NCI-H748 (cell line): ENCODE data around the gene PPFIBP1.

Experiments
- DNase-seq: peaks from one replicate; lab custom pipeline; 2025; ENCODE audit not compliant: unreplicated experiment; lab: John Stamatoyannopoulos, UW

The PPFIBP1 gene

DNA sequence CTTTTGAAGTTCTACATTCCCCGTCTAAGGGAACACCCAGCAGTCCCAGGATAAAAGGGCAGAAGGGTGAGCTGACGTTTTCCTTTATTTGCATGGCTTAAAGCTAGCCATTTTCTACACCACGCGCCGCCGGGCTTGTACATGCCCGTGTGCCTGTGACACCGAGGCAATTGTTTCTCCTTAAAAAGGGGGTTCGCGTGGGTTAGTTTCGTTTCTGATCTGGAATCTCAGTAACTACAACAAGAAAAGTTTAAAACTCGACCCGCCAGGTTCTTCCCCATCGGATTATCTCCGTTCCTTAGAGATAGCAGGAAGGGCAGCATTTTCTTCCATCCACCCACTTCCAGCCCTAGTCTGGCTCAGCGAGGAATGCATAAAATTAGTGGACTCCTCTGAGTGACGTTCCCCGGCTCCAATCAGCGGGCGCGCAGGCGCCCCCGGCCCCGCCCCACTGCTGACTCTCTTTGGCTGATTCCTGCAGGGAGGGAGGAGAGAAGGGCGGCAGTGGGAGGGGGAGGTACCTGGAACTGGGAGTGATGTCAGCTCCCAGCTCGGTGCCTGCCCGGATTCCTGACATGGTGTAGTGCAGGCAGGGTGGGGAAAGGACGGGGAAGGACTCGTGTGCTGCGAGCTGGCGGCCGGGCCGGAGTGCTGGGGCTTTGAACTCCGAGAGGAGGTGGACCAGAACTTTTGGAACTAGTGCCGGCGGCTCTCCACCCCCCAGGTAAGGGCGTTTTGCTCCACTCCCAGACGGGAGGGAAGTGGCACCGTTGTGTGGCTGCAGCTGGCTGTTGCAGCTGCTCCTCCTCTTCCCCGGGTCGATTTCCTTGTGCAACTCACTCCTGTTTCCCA is at the start of gene PPFIBP1:
Gene PPFIBP1 (plus strand): TSS at position 565 of the 852 bp plus-strand sequence. CDS start 109,191 bp downstream, outside the sequence.
- peak; percentile 91 for DNase-seq

- DNase-seq, result no peak
These were observed 49.7 kb upstream of the PPFIBP1 start for GRCh38 chr12:27474344-27474743.

DNA sequence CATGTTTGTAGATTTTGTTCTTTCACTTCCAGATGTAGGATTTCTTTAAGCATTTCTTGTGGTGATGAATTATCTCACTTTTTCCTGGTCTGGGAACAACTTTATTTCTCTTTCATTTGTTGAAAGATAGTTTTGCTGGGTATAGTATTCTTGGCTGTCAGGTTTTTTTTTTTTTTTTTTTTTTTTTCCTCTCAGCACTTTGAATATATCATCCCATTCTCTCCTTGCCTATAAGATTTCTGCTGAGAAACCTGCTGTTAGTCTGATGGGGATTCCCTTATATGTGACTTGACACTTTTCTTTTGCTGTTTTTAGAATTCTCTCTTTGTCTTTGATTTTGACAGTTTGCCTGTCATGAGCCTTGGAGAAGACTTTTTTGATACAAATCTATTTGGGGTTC is 47.0 kb upstream of the PPFIBP1 start:
- DNase-seq, result no peak

- no peak for DNase-seq
These were observed 45.1 kb upstream of the PPFIBP1 start for GRCh38 chr12:27478949-27479348.

GRCh38 chr12:27480016-27480415 is 44.0 kb upstream of the PPFIBP1 start:
- DNase-seq, result no peak

GRCh38 chr12:27486961-27487360 is 37.0 kb upstream of the PPFIBP1 start:
- DNase-seq, result no peak

- no peak for DNase-seq
These were observed 35.5 kb upstream of the PPFIBP1 start for GRCh38 chr12:27488479-27488878.

DNA sequence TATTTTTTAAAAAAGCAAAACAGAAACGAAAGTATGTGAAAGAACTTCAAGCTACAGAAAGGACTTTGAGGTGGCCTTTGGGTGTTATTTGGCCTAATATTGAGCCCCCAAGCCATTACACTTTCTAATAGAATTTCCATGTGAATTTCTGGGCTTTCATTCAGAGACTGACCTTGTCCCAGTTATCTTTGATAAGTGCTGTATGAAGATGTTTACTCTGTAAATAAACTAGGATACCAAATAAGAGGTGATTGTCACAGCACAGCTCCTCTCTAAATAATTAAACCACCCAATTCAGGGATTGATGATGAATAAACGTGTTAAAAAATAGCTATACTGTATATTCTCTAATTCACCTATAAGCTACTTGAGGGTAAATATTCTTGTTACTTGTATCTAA is 32.8 kb upstream of the PPFIBP1 start:
- DNase-seq, result no peak

DNA sequence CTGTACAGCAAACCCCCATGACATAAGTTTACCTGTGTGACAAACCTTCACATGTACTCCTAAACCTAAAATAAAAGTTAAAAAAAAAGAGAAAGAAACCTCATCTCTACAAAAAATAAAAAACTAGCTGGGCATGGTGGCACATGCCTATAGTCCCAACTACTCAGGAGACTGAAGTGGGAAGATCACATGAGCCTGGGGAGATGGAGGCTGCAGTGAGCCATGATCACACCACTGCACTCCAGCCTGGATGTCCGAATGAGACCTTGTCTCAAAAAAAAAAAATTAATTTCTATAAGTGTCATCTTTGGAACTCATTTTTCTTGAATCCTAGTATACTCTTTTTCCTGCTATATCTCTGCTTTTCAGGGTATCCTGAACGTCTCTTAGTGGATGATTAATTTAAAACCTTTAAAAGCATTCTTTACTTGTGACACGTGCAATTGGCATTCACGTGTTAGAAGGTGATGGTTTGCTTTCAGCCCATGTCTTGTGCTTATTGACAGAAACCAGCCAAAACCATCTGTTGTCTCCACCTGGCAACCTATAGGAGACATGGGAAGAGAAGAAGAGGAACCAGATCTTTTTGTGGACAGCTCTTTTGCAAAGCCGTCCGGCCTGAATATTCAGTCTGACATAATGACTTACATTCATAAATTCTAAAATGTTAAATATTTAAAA is 30.6 kb upstream of the PPFIBP1 start:
- no peak for DNase-seq

DNA sequence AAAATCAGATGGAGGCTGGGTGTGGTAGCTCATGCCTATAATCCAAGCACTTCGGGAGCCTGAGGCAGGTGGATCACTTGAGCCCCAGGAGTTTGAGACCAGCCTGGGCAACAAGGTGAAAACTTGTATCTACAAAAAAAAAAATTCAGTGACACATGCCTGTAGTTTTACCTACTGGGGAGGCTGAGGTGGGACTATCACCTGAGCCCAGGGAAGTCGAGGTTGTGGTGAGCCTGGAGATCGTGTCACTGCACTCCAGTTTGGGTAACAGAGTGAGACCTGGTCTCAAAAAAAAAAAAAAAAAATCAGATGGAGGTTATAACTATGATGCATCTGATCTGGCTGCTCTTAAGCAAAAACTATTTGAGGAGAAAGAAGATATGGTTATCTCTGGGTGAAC is 26.6 kb upstream of the PPFIBP1 start:
- no peak for DNase-seq

GRCh38 chr12:27498149-27498548 is 25.9 kb upstream of the PPFIBP1 start:
- no peak for DNase-seq

DNA sequence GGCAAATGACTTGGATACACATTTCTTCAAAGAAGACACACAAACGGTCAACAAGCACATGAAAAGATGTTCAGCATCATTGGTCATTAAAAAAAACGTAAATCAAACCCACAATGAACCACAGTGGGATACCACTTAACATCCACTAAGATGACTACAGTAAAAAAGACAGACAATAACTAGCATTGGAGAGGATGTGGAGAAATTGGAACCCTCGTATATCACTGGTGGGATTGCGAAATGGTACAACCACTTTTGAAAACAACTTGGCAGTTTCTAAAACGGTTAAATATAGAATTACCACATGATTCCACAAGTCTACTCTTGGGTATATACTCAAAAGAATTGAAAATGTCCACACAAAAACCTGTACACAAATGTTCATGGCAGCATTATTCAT is 25.2 kb upstream of the PPFIBP1 start:
- peak; percentile 69 for DNase-seq

- DNase-seq, result no peak
These were observed 24.6 kb upstream of the PPFIBP1 start for GRCh38 chr12:27499377-27499776.

- DNase-seq, result no peak
These were observed 23.5 kb upstream of the PPFIBP1 start for GRCh38 chr12:27500546-27500945.

DNA sequence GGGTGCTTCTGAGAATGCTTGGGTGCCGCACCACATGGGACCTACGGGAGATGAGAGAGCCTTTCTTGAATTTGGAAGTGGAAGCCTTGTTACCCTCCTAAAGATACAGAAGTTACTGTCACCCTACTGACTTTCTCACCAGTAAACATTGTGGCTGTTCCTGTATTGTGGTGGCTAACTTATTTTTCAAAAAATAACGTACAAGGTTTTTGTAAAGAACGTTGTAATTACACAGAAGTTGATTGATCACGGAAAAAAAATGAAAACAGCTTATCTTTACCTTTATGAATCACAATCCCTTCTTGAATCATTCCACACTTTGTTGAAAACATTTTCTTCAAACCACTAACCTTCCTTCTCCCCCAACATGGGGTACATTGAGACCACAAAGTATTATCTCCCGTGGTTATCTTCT is 22.0 kb upstream of the PPFIBP1 start:
- DNase-seq, result no peak

GRCh38 chr12:27504507-27504906 is 19.5 kb upstream of the PPFIBP1 start:
- no peak for DNase-seq

GRCh38 chr12:27505109-27505508 is 18.9 kb upstream of the PPFIBP1 start:
- DNase-seq, result no peak

- no peak for DNase-seq
These were observed 18.2 kb upstream of the PPFIBP1 start for GRCh38 chr12:27505761-27506160.

DNA sequence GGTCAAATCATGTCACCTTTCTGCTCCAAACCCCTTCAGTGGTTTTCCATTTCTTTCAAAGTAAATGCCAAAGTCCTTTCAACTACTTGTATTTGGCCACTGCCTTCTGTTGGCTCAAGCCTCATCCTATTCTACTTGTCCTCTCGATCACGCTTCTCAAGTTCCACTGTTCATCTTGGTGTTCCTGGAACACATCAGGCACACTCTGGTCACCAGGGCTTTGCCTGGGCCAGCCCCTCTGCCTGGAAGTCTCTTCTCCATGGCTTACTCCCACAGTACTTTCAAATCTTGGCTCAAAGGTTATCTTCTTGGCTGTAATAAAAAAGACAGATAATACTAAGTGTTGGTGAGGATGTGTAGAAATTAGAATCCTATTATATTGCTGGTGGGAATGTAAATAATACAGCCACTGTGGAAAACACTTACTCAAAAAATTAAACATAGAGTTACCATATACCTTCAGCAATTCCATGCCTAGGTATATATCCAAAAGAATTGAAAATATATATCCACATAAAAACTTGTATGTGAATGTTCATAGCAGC is 17.3 kb upstream of the PPFIBP1 start:
- no peak for DNase-seq

GRCh38 chr12:27508736-27509431 is 15.1 kb upstream of the PPFIBP1 start:
- DNase-seq, result no peak

- DNase-seq, result no peak
These were observed 12.8 kb upstream of the PPFIBP1 start for GRCh38 chr12:27511031-27511722.
